ENCODE measurements around the gene CDK5RAP2.

Gene CDK5RAP2

GRCh38 chr9:120389300-120389699 is 190.7 kb downstream of the CDK5RAP2 start:
- Histone ChIP-seq H3K36me3 (ENCODE audit: insufficient read depth, low read length) (peaks cover 20% of the 10 kb centered on the region; the same call in 1 of the 2 replicates), H3K9me3 (ENCODE audit: low read depth, low read length) (no peaks in the 10 kb centered on the region), H3K9ac (ENCODE audit: insufficient read length) (no peak overlapping the region), H3K27ac (no peak overlapping the region), H3K4me3 (no peak overlapping the region)
- DNase-seq (ENCODE audit: low read depth, low spot score) = no peak
- TF ChIP-seq FOXP2 (optimal IDR thresholded peaks at IDR 0.05; ENCODE audit: control extremely low read depth, extremely low read length, insufficient read depth) (no peak), EZH2 (IDR thresholded peaks at IDR 0.05) (no peak), POLR2AphosphoS5 (IDR thresholded peaks at IDR 0.05; ENCODE audit: borderline replicate concordance, low read depth, low read length) (no peak)

- Histone ChIP-seq H3K9me3 (ENCODE audit: low read depth, low read length) (no peaks in the 10 kb centered on the region), H3K9ac (ENCODE audit: insufficient read length) (no peak overlapping the region), H3K4me3 (no peak overlapping the region), H3K27ac (no peak overlapping the region), H3K36me3 (ENCODE audit: insufficient read depth, low read length) (peaks cover 10% of the 10 kb centered on the region; the same call in 1 of the 2 replicates)
- no peak for DNase-seq (ENCODE audit: low read depth, low spot score)
- TF ChIP-seq FOXP2 (optimal IDR thresholded peaks at IDR 0.05; ENCODE audit: control extremely low read depth, extremely low read length, insufficient read depth) = no peak
- no peak for TF ChIP-seq EZH2 (IDR thresholded peaks at IDR 0.05)
- no peak for TF ChIP-seq POLR2AphosphoS5 (IDR thresholded peaks at IDR 0.05; ENCODE audit: borderline replicate concordance, low read depth, low read length)
These were observed 191.7 kb downstream of the CDK5RAP2 start for GRCh38 chr9:120388003-120388855.

DNA sequence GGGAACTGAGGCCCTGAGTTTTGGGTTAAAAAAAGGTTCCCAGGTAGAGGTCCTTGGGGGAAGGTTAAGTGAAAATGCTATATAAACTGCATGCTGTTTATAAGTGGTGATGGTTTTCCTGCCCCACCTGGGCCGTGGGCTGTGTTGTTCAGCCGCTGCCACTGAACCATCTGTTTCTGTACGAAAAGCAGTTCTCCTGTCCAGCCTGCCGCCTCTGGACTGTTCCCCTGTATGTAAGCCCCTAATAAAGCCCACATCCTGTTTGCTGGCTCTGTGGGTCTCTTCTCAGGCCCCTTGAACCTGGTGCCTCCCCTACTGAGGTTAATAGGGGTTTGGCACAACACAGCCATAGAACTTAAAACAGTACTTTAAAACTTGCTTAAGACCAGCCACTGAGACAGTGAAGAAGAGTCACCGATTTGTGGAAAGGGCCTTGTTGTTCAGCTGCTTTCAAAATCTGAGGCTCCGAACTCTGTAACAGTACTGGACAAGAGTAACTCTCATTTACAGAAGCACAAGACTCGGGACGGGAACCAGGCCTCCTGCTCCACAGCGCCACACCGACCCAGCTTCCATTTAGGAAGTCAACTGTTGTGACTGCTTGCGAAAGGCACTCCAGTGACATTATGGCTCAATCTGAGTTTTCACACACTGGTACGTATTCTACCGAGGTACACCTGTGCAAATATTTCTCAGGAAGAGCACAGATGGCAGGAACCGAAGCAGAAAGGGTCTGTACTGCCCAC is 192.5 kb downstream of the CDK5RAP2 start:
- no peak for DNase-seq (ENCODE audit: low read depth, low spot score)
- Histone ChIP-seq H3K4me3 (no peak overlapping the region), H3K27ac (no peak overlapping the region), H3K36me3 (ENCODE audit: insufficient read depth, low read length) (peaks cover 7% of the 10 kb centered on the region; the same call in 1 of the 2 replicates), H3K9ac (ENCODE audit: insufficient read length) (no peak overlapping the region), H3K9me3 (ENCODE audit: low read depth, low read length) (no peaks in the 10 kb centered on the region)
- TF ChIP-seq POLR2AphosphoS5 (IDR thresholded peaks at IDR 0.05; ENCODE audit: borderline replicate concordance, low read depth, low read length) (no peak), EZH2 (IDR thresholded peaks at IDR 0.05) (no peak), FOXP2 (optimal IDR thresholded peaks at IDR 0.05; ENCODE audit: control extremely low read depth, extremely low read length, insufficient read depth) (no peak)

DNA sequence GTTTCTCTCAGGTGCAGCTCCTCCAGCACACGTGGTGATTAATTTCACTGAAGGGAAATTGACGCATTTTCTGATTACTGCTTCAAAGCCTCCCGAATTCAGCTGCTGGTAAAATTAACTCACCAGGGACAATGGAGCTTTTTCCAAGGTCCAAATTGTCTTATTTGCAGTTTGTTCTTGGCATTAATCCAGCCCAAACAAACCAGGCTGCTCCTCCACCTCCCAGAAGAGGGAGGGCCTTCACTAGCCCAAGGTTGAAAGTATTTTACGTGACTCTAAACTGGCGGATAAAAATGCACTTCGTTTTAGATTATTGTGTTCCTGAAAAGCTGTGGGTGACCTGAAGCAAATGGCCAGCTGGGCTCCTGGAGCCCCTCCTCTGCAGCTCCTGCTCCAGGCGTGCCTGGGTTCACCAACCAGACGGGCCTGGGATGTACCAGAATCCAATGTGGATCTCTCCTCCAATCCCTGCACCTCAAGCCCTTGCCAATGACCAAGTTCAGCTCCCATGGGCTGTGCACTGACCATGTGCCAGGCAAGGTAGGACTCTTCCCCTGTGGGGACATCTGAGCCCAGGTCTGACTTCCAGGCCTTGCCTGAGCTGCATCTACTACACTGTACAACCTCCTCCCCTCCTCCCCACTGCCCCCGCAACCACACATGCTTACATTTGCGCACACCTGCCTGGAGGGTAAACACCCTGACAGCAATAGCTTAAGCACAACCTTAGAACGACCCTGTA is 193.4 kb downstream of the CDK5RAP2 start:
- Histone ChIP-seq H3K9me3 (ENCODE audit: low read depth, low read length) (no peaks in the 10 kb centered on the region), H3K27ac (no peak overlapping the region), H3K9ac (ENCODE audit: insufficient read length) (no peak overlapping the region), H3K36me3 (ENCODE audit: insufficient read depth, low read length) (no peaks in the 10 kb centered on the region; the same call in 1 of the 2 replicates), H3K4me3 (no peak overlapping the region)
- no peak for DNase-seq (ENCODE audit: low read depth, low spot score)
- TF ChIP-seq FOXP2 (optimal IDR thresholded peaks at IDR 0.05; ENCODE audit: control extremely low read depth, extremely low read length, insufficient read depth) (no peak), POLR2AphosphoS5 (IDR thresholded peaks at IDR 0.05; ENCODE audit: borderline replicate concordance, low read depth, low read length) (no peak), EZH2 (IDR thresholded peaks at IDR 0.05) (no peak)

DNA sequence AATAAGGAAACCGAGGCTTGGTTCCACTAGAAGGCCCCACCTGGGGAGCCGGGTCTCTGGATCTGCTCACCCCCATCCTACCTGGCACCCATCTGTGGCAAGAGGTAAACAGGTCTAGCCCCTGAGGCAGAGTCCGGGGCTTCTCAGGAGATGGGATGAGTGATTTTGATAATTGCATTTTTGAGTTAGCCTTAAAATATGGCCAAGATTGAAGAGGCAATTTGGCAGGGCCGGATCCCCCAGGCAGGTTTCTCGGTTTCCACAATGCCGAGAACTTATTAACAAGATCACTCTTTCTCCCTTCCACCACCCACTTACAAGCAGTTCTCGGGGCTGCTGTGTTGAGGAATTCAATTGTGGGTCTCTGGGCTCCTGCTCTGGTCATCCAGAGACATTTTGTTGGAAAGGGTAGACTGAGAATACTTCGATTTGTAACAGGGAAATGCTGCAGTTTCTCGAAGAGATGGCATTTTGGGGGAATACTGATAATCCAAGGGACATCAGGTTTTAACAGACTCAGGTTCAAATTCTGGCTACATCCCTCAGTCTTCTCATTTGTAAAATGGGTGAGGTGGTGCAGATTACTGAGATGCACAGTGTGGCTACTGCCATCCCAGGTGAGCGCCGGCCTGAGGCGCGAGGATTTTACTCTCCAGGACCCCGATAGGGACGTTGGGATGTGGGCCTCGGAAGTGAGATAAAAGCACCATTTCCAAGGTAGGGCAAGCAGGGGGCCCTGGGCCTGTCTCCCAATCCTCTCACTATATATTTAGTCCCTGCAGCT is 194.2 kb downstream of the CDK5RAP2 start:
- no peak overlapping the region for H3K27ac ChIP-seq
- TF ChIP-seq POLR2AphosphoS5 (IDR thresholded peaks at IDR 0.05; ENCODE audit: borderline replicate concordance, low read depth, low read length) (no peak), FOXP2 (optimal IDR thresholded peaks at IDR 0.05; ENCODE audit: control extremely low read depth, extremely low read length, insufficient read depth) (no peak), EZH2 (IDR thresholded peaks at IDR 0.05) (no peak)

GRCh38 chr9:120384925-120385272 is 195.1 kb downstream of the CDK5RAP2 start:
- Histone ChIP-seq H3K36me3 (ENCODE audit: insufficient read depth, low read length) (no peaks in the 10 kb centered on the region; the same call in 1 of the 2 replicates), H3K4me3 (no peak overlapping the region), H3K9me3 (ENCODE audit: low read depth, low read length) (no peaks in the 10 kb centered on the region), H3K27ac (no peak overlapping the region), H3K9ac (ENCODE audit: insufficient read length) (no peak overlapping the region)
- TF ChIP-seq FOXP2 (optimal IDR thresholded peaks at IDR 0.05; ENCODE audit: control extremely low read depth, extremely low read length, insufficient read depth) (no peak), EZH2 (IDR thresholded peaks at IDR 0.05) (no peak), POLR2AphosphoS5 (IDR thresholded peaks at IDR 0.05; ENCODE audit: borderline replicate concordance, low read depth, low read length) (no peak)
- DNase-seq (ENCODE audit: low read depth, low spot score) = no peak

More for the DNA sequence above, 194.2 kb downstream of the CDK5RAP2 start:
- no peak for DNase-seq (ENCODE audit: low read depth, low spot score)
- Histone ChIP-seq H3K9ac (ENCODE audit: insufficient read length) (no peak overlapping the region), H3K9me3 (ENCODE audit: low read depth, low read length) (no peaks in the 10 kb centered on the region), H3K4me3 (no peak overlapping the region), H3K36me3 (ENCODE audit: insufficient read depth, low read length) (no peaks in the 10 kb centered on the region; the same call in 1 of the 2 replicates)

- no peak for DNase-seq (ENCODE audit: low read depth, low spot score)
- Histone ChIP-seq H3K36me3 (ENCODE audit: insufficient read depth, low read length) (no peaks in the 10 kb centered on the region), H3K9ac (ENCODE audit: insufficient read length) (no peak overlapping the region), H3K27ac (no peak overlapping the region), H3K4me3 (no peak overlapping the region), H3K9me3 (ENCODE audit: low read depth, low read length) (no peaks in the 10 kb centered on the region)
- TF ChIP-seq FOXP2 (optimal IDR thresholded peaks at IDR 0.05; ENCODE audit: control extremely low read depth, extremely low read length, insufficient read depth) (no peak), EZH2 (IDR thresholded peaks at IDR 0.05) (no peak), POLR2AphosphoS5 (IDR thresholded peaks at IDR 0.05; ENCODE audit: borderline replicate concordance, low read depth, low read length) (no peak)
These were observed 195.7 kb downstream of the CDK5RAP2 start for GRCh38 chr9:120383999-120384924.
